Mesothelial cell of epicardium (in vitro differentiated cells): ENCODE measurements around the gene HACD2. TPM values are rescaled to one million over a fixed set of nuclear protein-coding genes. Genes with fewer than 3 reads are reported as not detected.
"Not testable (repeated sequence)": the region's sequence is repeated elsewhere in the genome, so short reads cannot be mapped to it uniquely, and the experiment has no call there.

Source experiments
- DNase-seq, 2 experiments: peaks; one replicate each; pipeline ENCODE4 v3.0.0; 2021; ENCODE audit warnings: low spot score in 2 of 2; ENCODE audit not compliant: unreplicated experiment in 2 of 2
- H3K27ac Mint-ChIP-seq: 2 replicates; pipeline ENCODE4 v1.8.0; 2021; ENCODE audit warnings: mixed read lengths
- H3K27me3 Mint-ChIP-seq: 2 replicates; pipeline ENCODE4 v1.8.0; 2021; ENCODE audit warnings: low read depth, mixed read lengths
- H3K36me3 Mint-ChIP-seq: 2 replicates; pipeline ENCODE4 v1.8.0; 2021; ENCODE audit warnings: mixed read lengths
- H3K4me1 Mint-ChIP-seq: 2 replicates; pipeline ENCODE4 v1.8.0; 2021; ENCODE audit warnings: mixed read lengths
- H3K4me3 Mint-ChIP-seq: 2 replicates; pipeline ENCODE4 v1.8.0; 2021; ENCODE audit warnings: mild to moderate bottlenecking, moderate library complexity, mixed read lengths
- H3K9me3 Mint-ChIP-seq: 2 replicates; pipeline ENCODE4 v1.8.0; 2021; ENCODE audit warnings: mixed read lengths
- CTCF ChIP-seq: fragments of 200-600 bp; sonication (generic); IDR thresholded peaks from one replicate; pipeline ENCODE4 v1.5.0; 2021; ENCODE audit warnings: antibody characterized with exemption; ENCODE audit not compliant: unreplicated experiment
- total RNA-seq: library from RNA; stranded (reverse); gene quantifications from 3 replicates; pipeline ENCODE4 v1.2.1, GENCODE V29; 2021

Gene HACD2
- total RNA-seq, 1 donor from 2014 or later = 22.9 TPM

GRCh38 chr3:123609063-123609462, 24.2 kb upstream of the HACD2 start:
- no peaks in the 10 kb centered on the region for H3K4me1 Mint-ChIP-seq
- no peak overlapping the region for H3K4me3 Mint-ChIP-seq
- H3K36me3 Mint-ChIP-seq = peaks cover 16% of the 10 kb centered on the region
- H3K9me3 Mint-ChIP-seq = no peaks in the 10 kb centered on the region
- DNase-seq = no peak
- H3K27me3 Mint-ChIP-seq = no peaks in the 10 kb centered on the region
- no peak overlapping the region for H3K27ac Mint-ChIP-seq
- no peak for TF ChIP-seq CTCF

DNA sequence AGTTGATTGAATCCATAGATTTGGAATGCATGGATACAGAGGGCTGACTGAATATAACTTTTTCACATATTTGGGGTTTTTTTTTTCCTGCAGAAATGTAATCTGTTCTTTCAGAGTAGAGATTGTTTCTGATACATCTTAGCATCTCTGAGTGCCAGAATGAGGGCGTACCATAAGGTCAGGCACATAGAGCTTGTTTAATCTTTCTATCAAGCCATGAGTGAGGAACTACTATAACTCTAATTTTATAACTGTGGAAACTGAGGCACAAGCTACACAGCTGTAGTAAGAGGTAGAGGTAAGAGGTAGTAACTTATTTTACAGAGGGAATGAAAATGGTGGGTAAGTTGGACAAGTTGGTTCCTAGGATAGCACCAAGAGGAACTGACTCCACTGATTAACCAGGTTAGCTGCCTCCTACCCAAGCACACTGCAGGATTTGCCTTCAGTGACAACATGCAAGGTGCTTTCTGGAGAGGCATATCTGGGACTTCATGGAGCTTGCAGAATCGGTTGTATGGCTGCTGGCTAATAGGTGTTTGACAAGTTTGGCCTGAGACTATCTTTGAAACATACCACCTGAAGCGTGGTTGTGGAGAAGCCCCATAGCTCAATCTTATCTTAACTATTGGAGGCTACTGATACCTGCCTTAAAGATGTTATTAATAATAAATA, 23.5 kb upstream of the HACD2 start:
- TF ChIP-seq CTCF = no peak
- H3K4me3 Mint-ChIP-seq = no peak overlapping the region
- peaks cover 11% of the 10 kb centered on the region for H3K36me3 Mint-ChIP-seq
- H3K27me3 Mint-ChIP-seq = no peaks in the 10 kb centered on the region
- no peaks in the 10 kb centered on the region for H3K4me1 Mint-ChIP-seq
- no peak overlapping the region for H3K27ac Mint-ChIP-seq
- DNase-seq = no peak
- H3K9me3 Mint-ChIP-seq = no peaks in the 10 kb centered on the region

GRCh38 chr3:123606527-123606926, 21.7 kb upstream of the HACD2 start:
- no peak for TF ChIP-seq CTCF
- Mint-ChIP-seq H3K27me3 (no peaks in the 10 kb centered on the region), H3K27ac (no peak overlapping the region), H3K9me3 (no peaks in the 10 kb centered on the region), H3K36me3 (peaks cover 5% of the 10 kb centered on the region), H3K4me3 (no peak overlapping the region), H3K4me1 (no peaks in the 10 kb centered on the region)
- DNase-seq = no peak

GRCh38 chr3:123605789-123606234, 21.0 kb upstream of the HACD2 start:
- no peaks in the 10 kb centered on the region for H3K4me1 Mint-ChIP-seq
- TF ChIP-seq CTCF = no peak
- no peak for DNase-seq

DNA sequence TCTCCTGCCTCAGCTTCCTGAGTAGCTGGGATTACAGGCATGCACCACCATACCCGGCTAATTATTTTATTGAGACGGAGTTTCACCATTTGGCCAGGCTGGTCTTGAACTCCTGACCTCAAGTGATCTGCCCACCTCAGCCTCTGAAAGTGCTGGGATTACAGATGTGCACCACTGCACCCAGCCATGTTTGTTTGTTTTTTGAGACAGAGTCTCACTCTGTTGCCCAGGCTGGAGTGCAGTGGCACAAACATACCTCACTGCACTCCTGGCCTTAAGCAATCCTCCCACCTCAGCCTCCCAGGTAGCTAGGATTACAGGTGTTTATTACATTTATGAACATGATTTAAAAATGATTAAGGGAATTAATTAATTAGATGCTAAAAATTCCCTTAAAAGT, 18.3 kb upstream of the HACD2 start:
- not testable (repeated sequence) for H3K4me1 Mint-ChIP-seq

More at GRCh38 chr3:123605789-123606234, 21.0 kb upstream of the HACD2 start:
- Mint-ChIP-seq H3K4me3 (no peak overlapping the region), H3K27ac (no peak overlapping the region), H3K36me3 (peaks cover 9% of the 10 kb centered on the region), H3K9me3 (no peaks in the 10 kb centered on the region), H3K27me3 (no peaks in the 10 kb centered on the region)

DNA sequence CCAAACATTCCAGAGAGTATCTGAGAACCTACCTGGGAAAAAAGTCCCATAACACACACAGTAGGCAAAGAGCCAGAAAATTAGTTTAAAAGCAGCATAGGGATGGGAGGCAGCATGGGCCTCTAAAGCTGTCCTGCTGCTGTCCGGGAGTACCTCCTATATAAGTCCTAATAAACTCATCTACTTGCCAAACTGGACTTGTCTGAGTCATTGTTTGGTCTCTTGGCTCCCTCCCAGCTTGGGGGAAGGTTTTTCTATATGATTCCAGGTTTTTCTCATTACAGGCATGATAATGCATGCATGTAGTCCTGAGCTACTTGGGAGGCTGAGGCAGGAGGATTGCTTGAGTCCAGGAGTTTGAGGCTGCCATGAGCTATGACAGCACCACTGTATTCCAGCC, 17.5 kb upstream of the HACD2 start:
- H3K4me3 Mint-ChIP-seq = no peak overlapping the region
- DNase-seq = no peak
- H3K36me3 Mint-ChIP-seq = peaks cover 24% of the 10 kb centered on the region
- H3K27ac Mint-ChIP-seq = no peak overlapping the region
- H3K4me1 Mint-ChIP-seq = peaks cover 4% of the 10 kb centered on the region
- H3K27me3 Mint-ChIP-seq = no peaks in the 10 kb centered on the region
- no peak for TF ChIP-seq CTCF
- H3K9me3 Mint-ChIP-seq = no peaks in the 10 kb centered on the region

More for the DNA sequence above, 18.3 kb upstream of the HACD2 start:
- H3K9me3 Mint-ChIP-seq, H3K27me3 Mint-ChIP-seq, H3K27ac Mint-ChIP-seq, DNase-seq, H3K4me3 Mint-ChIP-seq: not testable (repeated sequence)
- H3K36me3 Mint-ChIP-seq = peaks cover 24% of the 10 kb centered on the region

- not testable (repeated sequence) for H3K4me3 Mint-ChIP-seq, H3K27me3 Mint-ChIP-seq, H3K4me1 Mint-ChIP-seq, H3K27ac Mint-ChIP-seq, H3K9me3 Mint-ChIP-seq, DNase-seq
- peaks cover 24% of the 10 kb centered on the region for H3K36me3 Mint-ChIP-seq
These were observed 16.0 kb upstream of the HACD2 start for GRCh38 chr3:123600863-123601262.
